ENCODE data around the gene ARSI. TPM values are rescaled to one million over a fixed set of nuclear protein-coding genes. Genes with fewer than 3 reads are reported as not detected.

The ARSI gene
- total and polyA plus RNA-seq, 2 donors (not counting 1 experiment from before 2014, with no cell fraction given): 5.9 to 12.5 TPM

GRCh38 chr5:150347451-150347850 lies 44.7 kb upstream of the ARSI start:
- TF ChIP-seq EZH2 (IDR thresholded peaks at IDR 0.05; ENCODE audit: low read length, missing control alignments): no peak
- no peak for TF ChIP-seq CTCF (conservative IDR thresholded peaks at IDR 0.05 in 1 of 2, IDR thresholded peaks at IDR 0.05 in 1 of 2; ENCODE audit: low read depth in 1 of 2, low read length in 2 of 2)
- Histone ChIP-seq H4K20me1 (ENCODE audit: control insufficient read depth, extremely low read depth, insufficient read depth, low read length) (no peaks in the 10 kb centered on the region), H3K4me3 (replicated peaks in 1 of 4; ENCODE audit: control extremely low read depth in 1 of 4, insufficient read depth in 1 of 4, low read depth in 3 of 4, low read length in 4 of 4) (no peak overlapping the region), H3K27ac (ENCODE audit: insufficient read depth, low read length) (no peak overlapping the region), H3K27me3 (ENCODE audit: control insufficient read depth, insufficient read depth, low read length) (no peaks in the 10 kb centered on the region), H3K4me1 (ENCODE audit: control insufficient read depth, extremely low read depth, insufficient read depth, low read length) (no peaks in the 10 kb centered on the region), H3K36me3 (ENCODE audit: control insufficient read depth, insufficient read depth, low read length) (no peaks in the 10 kb centered on the region), H3K4me2 (ENCODE audit: extremely low read depth, insufficient read depth, low read length) (no peak overlapping the region), H3K9me3 (ENCODE audit: control insufficient read depth, insufficient read depth, low read depth, low read length) (no peaks in the 10 kb centered on the region), H2AFZ (ENCODE audit: low read length) (no peak overlapping the region), H3K9ac (ENCODE audit: insufficient read depth, low read length) (no peak overlapping the region), H3K79me2 (ENCODE audit: control insufficient read depth, insufficient read depth, low read length) (no peaks in the 10 kb centered on the region)
- DNase-seq (ENCODE audit: low read depth in 2 of 2): no peak

GRCh38 chr5:150347003-150347402 lies 44.3 kb upstream of the ARSI start:
- H3K27ac ChIP-seq (ENCODE audit: insufficient read depth, low read length): no peak overlapping the region
- H3K27me3 ChIP-seq (ENCODE audit: control insufficient read depth, insufficient read depth, low read length): no peaks in the 10 kb centered on the region
- no peaks in the 10 kb centered on the region for H3K36me3 ChIP-seq (ENCODE audit: control insufficient read depth, insufficient read depth, low read length)
- no peak overlapping the region for H3K4me2 ChIP-seq (ENCODE audit: extremely low read depth, insufficient read depth, low read length)
- H3K4me1 ChIP-seq (ENCODE audit: control insufficient read depth, extremely low read depth, insufficient read depth, low read length): no peaks in the 10 kb centered on the region
- no peak overlapping the region for H3K4me3 ChIP-seq (replicated peaks in 1 of 4; ENCODE audit: control extremely low read depth in 1 of 4, insufficient read depth in 1 of 4, low read depth in 3 of 4, low read length in 4 of 4)
- DNase-seq (ENCODE audit: low read depth in 2 of 2): no peak
- H3K9me3 ChIP-seq (ENCODE audit: control insufficient read depth, insufficient read depth, low read depth, low read length): no peaks in the 10 kb centered on the region
- no peak overlapping the region for H2AFZ ChIP-seq (ENCODE audit: low read length)
- H4K20me1 ChIP-seq (ENCODE audit: control insufficient read depth, extremely low read depth, insufficient read depth, low read length): no peaks in the 10 kb centered on the region
- H3K9ac ChIP-seq (ENCODE audit: insufficient read depth, low read length): no peak overlapping the region
- H3K79me2 ChIP-seq (ENCODE audit: control insufficient read depth, insufficient read depth, low read length): no peaks in the 10 kb centered on the region
- TF ChIP-seq CTCF (conservative IDR thresholded peaks at IDR 0.05 in 1 of 2, IDR thresholded peaks at IDR 0.05 in 1 of 2; ENCODE audit: low read depth in 1 of 2, low read length in 2 of 2) (no peak), EZH2 (IDR thresholded peaks at IDR 0.05; ENCODE audit: low read length, missing control alignments) (no peak)

DNA sequence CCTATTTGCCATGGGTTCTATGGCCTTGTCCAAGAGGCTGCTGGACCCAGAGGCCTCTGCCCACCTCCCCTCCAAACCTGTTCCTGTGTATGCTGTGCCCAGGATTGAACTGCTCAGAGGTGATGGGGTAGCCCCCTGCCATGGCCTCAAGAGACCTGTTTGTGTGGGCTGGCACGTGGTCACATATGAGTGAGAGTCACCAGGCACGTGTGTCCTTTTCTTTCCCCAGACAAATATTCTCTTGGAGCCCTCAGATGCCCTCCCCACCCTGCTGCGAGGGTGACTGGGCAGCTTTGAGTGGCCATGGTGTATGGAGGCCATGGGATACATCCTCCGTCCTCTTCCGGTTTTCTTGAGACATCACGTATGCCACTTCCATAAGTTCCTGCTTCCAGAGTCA lies 43.9 kb upstream of the ARSI start:
- Histone ChIP-seq H3K79me2 (ENCODE audit: control insufficient read depth, insufficient read depth, low read length) (no peaks in the 10 kb centered on the region), H4K20me1 (ENCODE audit: control insufficient read depth, extremely low read depth, insufficient read depth, low read length) (no peaks in the 10 kb centered on the region), H3K9me3 (ENCODE audit: control insufficient read depth, insufficient read depth, low read depth, low read length) (no peaks in the 10 kb centered on the region), H3K9ac (ENCODE audit: insufficient read depth, low read length) (no peak overlapping the region), H3K4me1 (ENCODE audit: control insufficient read depth, extremely low read depth, insufficient read depth, low read length) (no peaks in the 10 kb centered on the region), H3K27ac (ENCODE audit: insufficient read depth, low read length) (no peak overlapping the region), H2AFZ (ENCODE audit: low read length) (no peak overlapping the region), H3K4me3 (replicated peaks in 1 of 4; ENCODE audit: control extremely low read depth in 1 of 4, insufficient read depth in 1 of 4, low read depth in 3 of 4, low read length in 4 of 4) (no peak overlapping the region), H3K36me3 (ENCODE audit: control insufficient read depth, insufficient read depth, low read length) (no peaks in the 10 kb centered on the region), H3K27me3 (ENCODE audit: control insufficient read depth, insufficient read depth, low read length) (no peaks in the 10 kb centered on the region), H3K4me2 (ENCODE audit: extremely low read depth, insufficient read depth, low read length) (no peak overlapping the region)
- DNase-seq (ENCODE audit: low read depth in 2 of 2): no peak
- TF ChIP-seq EZH2 (IDR thresholded peaks at IDR 0.05; ENCODE audit: low read length, missing control alignments) (no peak), CTCF (conservative IDR thresholded peaks at IDR 0.05 in 1 of 2, IDR thresholded peaks at IDR 0.05 in 1 of 2; ENCODE audit: low read depth in 1 of 2, low read length in 2 of 2) (no peak)
